ENCODE measurements around the gene PRODH.
"Not testable (repeated sequence)": the region's sequence is repeated elsewhere in the genome, so short reads cannot be mapped to it uniquely, and the experiment has no call there.

PRODH gene

GRCh38 chr22:18953128-18953527, 17.0 kb upstream of the PRODH start:
- DNase-seq (ENCODE audit: low read depth) = not testable (repeated sequence)

- DNase-seq (ENCODE audit: low read depth) = no peak
Measured at GRCh38 chr22:18952022-18952421, 15.9 kb upstream of the PRODH start.

DNA sequence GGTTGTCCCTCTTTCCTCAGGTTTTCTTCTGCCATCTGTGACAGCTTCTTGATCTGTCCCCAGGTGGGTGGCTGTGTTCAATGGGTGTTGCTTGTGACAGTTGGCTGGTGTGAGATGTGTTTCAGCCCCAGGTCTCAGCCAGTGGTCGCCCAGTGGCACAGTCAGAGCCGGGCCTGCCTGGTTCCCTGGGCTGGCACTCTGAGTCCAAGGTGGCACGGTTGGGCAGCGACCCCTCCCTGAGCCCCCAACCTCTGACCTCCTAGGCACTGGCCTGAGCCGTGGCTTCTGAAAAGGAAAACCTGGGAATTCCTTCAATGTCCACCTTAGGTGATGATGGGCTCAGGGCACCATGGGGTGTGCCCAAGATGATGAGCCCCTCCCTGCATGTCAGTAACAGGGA, 14.0 kb upstream of the PRODH start:
- DNase-seq (ENCODE audit: low read depth) = no peak

DNA sequence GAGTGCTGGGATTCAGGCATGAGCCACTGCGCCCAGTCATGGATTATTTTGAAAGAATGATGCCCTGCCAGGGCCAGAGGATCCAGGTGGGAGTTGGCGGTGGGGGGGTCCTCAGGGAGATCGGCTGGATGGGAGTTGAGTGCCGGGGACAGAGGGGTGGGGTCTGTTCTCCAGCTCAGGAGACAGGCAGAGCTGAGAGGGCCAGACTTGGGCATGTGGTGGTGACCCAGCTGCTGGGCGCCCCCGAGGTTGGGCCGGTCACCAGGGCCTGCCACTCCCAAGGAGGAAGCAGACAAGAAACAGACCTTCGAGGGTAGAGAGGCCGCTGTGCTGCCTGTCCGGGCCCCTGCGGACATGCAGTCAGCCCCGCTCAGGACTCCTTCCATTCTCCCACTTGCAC, 11.8 kb upstream of the PRODH start:
- no peak for DNase-seq (ENCODE audit: low read depth)

DNA sequence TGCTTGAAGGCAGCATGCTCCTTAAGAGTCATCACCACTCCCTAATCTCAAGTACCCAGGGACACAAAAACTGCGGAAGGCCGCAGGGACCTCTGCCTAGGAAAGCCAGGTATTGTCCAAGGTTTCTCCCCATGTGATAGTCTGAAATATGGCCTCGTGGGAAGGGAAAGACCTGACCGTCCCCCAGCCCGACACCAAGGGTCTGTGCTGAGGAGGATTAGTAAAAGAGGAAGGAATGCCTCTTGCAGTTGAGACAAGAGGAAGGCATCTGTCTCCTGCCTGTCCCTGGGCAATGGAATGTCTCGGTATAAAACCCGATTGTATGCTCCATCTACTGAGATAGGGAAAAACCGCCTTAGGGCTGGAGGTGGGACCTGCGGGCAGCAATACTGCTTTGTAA, 11.0 kb upstream of the PRODH start:
- not testable (repeated sequence) for DNase-seq (ENCODE audit: low read depth)

- not testable (repeated sequence) for DNase-seq (ENCODE audit: low read depth)
Measured at GRCh38 chr22:18938691-18939090, 2.6 kb upstream of the PRODH start.

GRCh38 chr22:18934688-18935087, 1.4 kb downstream of the PRODH start:
- DNase-seq (ENCODE audit: low read depth) = not testable (repeated sequence)

- DNase-seq (ENCODE audit: low read depth) = no peak
Measured at GRCh38 chr22:18933914-18934313, 2.2 kb downstream of the PRODH start.

DNA sequence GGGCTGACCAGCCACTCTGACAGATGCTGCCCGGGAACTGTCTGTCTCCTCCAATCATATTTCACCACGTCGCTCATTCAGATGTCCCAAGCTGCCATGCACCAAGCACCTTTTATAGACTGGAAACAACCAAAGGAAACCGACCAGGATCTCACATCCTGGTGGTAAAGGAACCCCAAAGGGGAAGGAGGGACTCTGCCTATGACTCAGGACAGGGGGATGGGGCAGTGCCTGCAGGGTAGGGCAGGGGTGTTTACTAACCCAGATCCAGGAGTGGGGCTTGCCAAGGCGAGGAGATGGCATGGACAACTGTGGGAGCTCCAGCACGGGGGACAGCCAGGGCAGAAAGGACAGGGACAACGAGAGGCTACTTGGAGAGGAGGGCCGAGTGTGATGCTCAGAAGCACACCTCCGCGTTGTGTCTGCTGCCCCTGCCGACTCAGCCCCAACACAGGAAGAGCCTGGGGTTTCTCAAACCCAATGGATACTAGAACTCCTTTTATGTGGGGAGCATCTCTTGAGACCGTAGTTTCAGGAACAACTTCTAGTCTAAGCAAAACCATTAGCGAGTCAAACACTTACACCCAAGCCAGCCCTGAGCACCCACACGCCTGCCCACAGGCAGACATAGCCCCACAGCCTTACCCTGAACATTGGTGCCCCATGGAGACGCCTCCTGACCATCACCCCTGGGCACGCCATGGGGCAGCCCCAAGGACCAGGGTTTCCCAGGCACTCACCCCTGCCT, 4.0 kb downstream of the PRODH start:
- no peak for DNase-seq (ENCODE audit: low read depth)

DNA sequence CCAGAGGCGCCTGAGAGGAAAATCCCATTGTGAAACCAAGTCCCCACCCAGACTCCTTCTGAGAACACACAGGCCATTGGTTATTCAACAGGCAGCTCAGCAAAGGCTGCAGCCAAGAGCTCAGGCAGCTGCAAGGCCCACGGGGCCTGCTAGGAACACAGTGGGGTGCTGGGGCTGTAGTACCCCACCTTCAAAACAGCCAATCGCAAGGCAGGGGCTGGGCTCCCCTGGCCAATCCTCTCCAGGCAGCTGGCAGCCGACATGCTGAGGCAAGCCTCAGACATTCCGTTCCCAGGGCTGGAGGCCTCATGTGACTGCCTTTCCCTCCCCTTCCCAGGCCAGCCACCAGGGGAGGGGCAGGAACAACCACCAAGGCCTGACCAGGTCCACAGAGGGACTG, 6.6 kb downstream of the PRODH start:
- DNase-seq (ENCODE audit: low read depth) = no peak

GRCh38 chr22:18927573-18927972, 8.5 kb downstream of the PRODH start:
- DNase-seq (ENCODE audit: low read depth) = no peak

DNA sequence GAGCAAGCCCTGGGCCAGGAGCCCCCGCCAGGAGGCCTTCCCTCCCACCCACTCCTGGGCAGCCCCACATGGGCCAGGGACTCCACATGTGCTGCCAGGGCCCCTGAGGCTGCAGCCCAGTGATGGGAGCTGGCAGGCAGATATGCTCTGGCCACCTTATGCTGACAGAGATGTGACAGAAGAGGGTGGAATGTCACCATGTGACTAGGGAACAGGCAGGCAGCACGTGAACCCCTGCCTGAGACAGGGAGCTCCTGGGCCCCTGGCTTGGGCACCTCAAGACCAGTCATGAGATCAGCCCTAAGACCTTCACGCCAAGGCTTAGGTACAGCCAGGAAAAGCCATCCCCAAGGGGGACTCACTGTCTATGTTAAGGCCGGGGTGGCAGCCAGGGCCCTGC, 9.1 kb downstream of the PRODH start:
- no peak for DNase-seq (ENCODE audit: low read depth)

GRCh38 chr22:18925368-18926064, 10.6 kb downstream of the PRODH start:
- DNase-seq (ENCODE audit: low read depth) = no peak

- DNase-seq (ENCODE audit: low read depth) = not testable (repeated sequence)
Measured at GRCh38 chr22:18920257-18920902, 15.7 kb downstream of the PRODH start.

DNA sequence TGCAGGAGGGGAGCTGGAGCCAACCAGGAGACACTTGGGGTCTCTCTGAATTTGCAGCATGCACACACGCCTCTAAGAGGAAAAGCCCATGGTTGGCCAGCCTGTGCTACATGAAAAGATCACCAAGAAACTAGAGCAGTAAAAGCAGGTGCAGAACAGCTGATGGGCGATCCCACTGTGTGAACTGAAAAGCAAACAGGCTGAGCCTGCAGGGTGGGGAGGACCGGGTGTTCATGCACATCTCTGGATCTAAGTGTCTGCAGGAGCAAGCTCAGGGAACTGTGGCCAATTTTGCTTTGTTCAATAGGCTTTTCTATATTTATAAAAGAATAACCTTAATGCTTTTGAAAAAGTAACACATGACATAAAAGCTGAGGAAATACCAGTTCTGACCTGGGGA, 18.3 kb downstream of the PRODH start:
- DNase-seq (ENCODE audit: low read depth) = not testable (repeated sequence)

GRCh38 chr22:18915550-18915949, 20.5 kb downstream of the PRODH start:
- DNase-seq (ENCODE audit: low read depth) = not testable (repeated sequence)

- not testable (repeated sequence) for DNase-seq (ENCODE audit: low read depth)
Measured at GRCh38 chr22:18914558-18914957, 21.5 kb downstream of the PRODH start.

- DNase-seq (ENCODE audit: low read depth) = not testable (repeated sequence)
Measured at GRCh38 chr22:18912264-18912946, 23.7 kb downstream of the PRODH start.

DNA sequence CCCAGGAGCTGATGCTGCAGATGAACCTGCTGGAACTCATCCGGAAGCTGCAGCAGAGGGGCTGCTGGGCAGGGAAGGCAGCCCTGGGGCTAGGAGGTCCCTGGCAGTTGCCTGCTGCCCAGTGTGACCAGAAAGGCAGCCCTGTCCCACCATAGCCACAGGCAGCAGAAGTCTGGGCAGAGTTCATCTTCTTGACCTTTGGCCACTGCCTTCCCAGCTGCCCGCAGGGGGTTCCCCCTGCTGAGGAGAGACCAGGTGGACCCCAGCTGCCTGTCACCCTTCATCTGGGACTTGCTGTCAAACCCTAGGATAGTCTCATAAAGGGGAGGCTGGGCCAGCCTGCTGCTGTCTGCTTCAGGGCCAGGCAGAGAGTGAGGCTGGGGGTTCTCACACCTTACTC, 24.6 kb downstream of the PRODH start:
- not testable (repeated sequence) for DNase-seq (ENCODE audit: low read depth)

- no peak for DNase-seq (ENCODE audit: low read depth)
Measured at GRCh38 chr22:18909556-18909955, 26.5 kb downstream of the PRODH start.

DNA sequence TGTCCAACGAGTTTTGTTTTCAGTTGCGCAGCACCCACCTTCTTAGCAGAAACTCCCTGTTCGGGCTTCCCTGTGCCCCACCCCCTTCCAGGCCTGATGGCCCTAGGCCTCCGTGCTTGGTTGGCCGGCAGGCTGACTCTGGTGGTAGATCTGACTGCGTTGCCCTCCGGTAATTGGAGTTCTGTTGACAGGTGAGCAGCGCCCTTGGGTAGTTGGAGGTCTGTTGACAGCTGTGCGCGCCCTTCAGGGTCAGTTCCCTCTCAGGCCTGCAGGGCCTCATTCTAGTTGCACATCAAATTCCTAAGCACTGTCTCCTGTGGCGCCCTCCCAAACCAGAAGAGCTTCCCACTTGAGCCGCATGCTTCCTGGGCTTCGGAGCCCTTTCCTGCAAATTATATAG, 29.2 kb downstream of the PRODH start:
- DNase-seq (ENCODE audit: low read depth) = no peak

DNA sequence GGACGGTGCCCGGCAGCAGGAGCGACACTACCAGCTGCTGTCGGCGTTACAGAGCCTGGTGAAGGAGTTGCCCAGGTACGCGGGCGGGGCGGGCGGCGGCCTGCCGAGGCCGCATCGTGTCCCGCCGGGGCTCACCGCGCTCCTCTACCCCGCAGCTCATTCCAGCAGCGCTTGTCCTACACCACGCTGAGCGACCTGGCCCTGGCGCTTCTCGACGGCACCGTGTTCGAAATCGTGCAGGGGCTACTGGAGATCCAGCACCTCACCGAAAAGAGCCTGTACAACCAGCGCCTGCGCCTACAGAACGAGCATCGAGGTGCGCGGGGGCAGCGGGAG, 29.7 kb downstream of the PRODH start:
- not testable (repeated sequence) for DNase-seq (ENCODE audit: low read depth)

Data from activated T-cell treated with anti-CD3 and anti-CD28 coated beads for 48 hours (primary cell).